HG03439 (cell line): ENCODE data around the gene MASP2.
A peak's percentile ranks its signal among the peaks of the same experiment; 100 is the strongest.
"Not testable (repeated sequence)": the region's sequence is repeated elsewhere in the genome, so short reads cannot be mapped to it uniquely, and the experiment has no call there.

Experiments used
- ATAC-seq: cut with Tn5 transposase; IDR thresholded peaks from one replicate; pipeline ENCODE4 v1.9.1; 2021; ENCODE audit warnings: mild to moderate bottlenecking, moderate library complexity; ENCODE audit not compliant: unreplicated experiment

Gene MASP2

DNA sequence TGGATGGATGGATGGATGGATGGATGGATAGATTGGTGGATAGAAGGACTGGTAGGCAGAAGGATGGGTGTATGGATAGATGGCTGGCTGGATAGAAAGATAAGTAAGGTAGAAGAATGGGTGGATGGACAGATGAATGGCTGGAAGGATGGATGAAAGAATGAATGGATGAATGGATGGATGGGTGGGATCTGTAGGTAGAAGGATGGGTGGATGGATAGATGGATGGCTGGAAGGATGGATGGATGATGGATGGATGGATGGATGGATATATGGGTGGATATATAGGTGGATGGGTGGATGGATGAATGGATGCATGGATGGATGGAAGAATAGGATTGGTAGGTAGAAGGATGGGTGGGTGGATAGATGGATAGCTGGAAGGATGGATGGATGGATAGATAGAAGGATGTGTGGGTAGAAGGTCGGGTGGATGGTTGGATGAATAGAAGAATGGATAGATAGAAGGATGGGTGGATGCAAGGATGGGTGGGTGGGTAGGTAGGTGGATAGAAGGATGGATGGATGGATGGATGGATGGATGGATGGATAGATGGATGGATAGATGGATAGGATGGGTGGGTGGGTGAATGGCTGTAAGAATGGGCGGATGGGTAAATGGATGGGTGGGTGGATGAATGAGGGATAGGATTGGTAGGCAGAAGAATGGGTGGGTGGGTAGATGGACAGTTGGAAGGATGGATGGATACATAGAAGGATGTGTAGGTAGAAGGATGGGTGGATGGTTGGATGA lies 7.5 kb downstream of the MASP2 start:
- no peak for ATAC-seq

DNA sequence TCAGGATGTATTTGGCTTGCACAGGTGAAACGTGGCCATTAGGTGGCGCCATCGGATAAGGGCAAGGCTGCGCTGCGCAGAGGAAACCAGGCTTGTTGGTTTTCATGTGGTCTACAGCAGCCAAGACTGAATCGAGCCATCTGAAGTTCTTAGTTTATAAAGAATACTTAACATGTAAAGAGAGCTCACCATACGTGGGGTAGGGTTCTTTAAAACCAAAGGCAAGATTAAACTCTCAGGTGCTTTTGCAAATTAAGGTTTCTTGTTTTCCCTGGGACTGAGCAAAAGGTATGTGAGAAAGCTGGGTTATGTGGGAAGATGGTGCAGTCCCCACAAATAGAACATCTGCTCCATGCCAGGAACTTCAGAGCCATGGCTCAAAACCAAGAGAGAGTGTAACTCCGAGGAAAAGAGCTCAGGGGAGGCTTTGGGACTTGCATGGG lies 9.3 kb downstream of the MASP2 start:
- ATAC-seq, result no peak

DNA sequence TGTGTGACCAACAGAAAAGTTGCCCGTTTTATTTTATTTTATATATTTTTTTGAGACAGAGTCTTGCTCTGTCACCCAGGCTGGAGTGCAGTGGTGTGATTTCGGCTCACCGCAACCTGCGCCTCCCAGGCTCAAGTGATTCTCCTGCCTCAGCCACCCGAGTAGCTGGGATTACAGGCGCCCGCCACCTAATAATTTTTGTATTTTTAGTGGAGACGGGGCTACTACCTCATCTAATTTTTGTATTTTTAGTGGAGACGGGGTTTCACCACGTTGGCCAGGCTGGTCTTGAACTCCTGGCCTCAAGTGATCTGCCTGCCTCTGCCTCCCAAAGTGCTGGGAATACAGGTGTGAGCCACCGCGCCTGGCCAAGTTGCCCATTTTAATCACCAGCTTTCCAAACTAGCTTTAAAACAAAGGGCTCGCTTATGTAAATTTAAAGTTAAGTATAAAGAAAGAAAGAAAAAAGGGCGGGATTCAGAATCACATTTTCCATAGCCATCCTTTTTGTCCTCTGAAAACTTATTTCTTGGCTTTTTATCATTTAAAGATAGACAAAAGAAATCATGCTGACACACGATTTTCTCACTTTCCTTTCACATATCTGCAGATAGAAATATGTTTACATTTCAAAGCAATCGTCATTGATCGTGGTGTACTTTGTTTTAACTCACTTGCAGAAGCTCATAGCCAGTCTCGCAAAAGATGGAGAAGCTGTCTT lies 9.9 kb downstream of the MASP2 start:
- ATAC-seq, result not testable (repeated sequence)

GRCh38 chr1:11031624-11032262 lies 15.3 kb downstream of the MASP2 start:
- no peak for ATAC-seq

GRCh38 chr1:11030865-11031264 lies 16.2 kb downstream of the MASP2 start:
- ATAC-seq, result no peak

DNA sequence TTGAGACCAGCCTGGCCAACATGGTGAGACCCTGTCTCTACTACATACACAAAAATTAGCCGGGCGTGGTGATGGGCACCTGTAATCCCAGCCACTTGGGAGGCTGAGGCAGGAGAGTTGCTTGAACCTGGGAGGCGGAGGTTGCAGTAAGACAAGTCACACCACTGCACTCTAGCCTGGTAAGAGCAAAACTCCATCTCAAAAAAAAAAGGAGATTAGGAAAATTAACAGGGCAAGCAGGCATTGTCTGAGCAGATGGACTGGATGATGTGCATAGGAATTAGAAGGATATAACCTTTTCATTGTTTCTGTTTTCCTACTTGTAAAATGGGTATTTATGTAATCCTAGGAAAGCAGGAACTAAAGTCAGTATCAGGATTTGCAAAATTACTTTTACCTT lies 19.0 kb downstream of the MASP2 start:
- ATAC-seq, result no peak

DNA sequence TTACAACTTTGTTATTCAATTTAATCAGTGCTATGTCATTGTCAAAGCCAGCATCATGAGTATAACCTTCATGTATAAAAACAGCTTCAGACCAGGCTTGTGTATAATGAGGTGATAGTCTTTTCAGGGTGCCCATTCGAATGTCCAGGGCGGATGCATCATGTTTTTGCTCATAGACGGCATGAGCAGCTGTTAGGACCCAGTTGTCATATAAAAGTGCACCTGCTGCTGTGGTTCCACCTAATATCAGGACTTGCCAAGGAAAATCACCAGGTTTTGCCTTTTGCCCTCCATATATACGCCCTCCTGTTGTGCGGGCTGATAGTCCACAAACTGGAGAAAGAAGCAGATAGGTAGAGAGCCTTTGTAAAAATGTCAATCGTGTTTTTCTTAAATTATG lies 19.7 kb downstream of the MASP2 start:
- no peak for ATAC-seq

DNA sequence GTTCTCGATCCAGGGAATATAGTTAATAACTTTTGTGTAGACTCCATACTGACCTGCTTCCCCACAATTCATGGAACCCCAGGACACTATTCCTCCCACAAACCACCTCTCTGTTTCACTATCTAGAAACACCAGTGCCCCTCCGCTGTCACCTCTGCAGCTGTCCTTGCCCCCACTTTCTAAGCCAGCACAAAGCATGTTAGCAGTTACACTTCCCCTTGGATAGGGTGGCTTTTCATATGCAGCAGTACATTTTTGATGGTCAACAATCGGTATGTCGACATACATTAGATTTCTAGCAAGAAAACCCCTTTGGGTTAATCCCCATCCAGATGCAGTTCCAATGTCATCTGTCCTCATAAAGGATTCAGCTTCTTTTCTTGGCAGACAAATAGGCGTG lies 20.1 kb downstream of the MASP2 start:
- no peak for ATAC-seq

- no peak for ATAC-seq
These were observed 21.0 kb downstream of the MASP2 start for GRCh38 chr1:11026052-11026451.

- ATAC-seq, result no peak
These were observed 21.4 kb downstream of the MASP2 start for GRCh38 chr1:11025618-11026017.

GRCh38 chr1:11024874-11025203 lies 22.2 kb downstream of the MASP2 start:
- no peak for ATAC-seq

- no peak for ATAC-seq
These were observed 22.7 kb downstream of the MASP2 start for GRCh38 chr1:11024154-11024873.

DNA sequence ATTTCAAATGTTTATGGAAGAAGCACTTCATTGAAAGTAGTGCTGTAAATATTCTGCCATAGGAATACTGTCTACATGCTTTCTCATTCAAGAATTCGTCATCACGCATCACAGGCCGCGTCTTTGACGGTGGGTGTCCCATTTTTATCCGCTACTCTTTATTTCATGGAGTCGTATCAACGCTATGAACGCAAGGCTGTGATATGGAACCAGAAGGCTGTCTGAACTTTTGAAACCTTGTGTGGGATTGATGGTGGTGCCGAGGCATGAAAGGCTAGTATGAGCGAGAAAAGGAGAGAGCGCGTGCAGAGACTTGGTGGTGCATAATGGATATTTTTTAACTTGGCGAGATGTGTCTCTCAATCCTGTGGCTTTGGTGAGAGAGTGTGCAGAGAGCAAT lies 23.8 kb downstream of the MASP2 start:
- ATAC-seq, result no peak

DNA sequence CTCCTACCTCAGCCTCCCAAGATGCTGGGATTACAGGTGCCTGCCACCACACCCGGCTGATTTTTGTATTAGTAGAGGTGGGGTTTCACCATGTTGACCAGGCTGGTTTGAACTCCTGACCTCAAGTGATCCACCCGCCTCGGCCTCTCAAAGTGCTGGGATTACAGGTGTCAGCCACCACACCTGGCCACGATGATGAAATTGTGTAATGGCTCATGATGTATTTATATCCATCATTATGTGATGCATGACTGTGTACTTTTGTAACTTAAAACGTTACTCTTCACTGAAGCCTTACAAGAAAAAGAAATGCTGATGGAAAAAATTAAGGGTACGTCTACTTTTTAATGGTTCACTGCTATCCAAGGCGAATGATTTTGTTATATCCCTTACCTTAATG lies 27.1 kb downstream of the MASP2 start:
- no peak for ATAC-seq

- ATAC-seq, result not testable (repeated sequence)
These were observed 27.7 kb downstream of the MASP2 start for GRCh38 chr1:11019358-11019757.

- ATAC-seq, result no peak
These were observed 33.9 kb downstream of the MASP2 start for GRCh38 chr1:11013160-11013531.

DNA sequence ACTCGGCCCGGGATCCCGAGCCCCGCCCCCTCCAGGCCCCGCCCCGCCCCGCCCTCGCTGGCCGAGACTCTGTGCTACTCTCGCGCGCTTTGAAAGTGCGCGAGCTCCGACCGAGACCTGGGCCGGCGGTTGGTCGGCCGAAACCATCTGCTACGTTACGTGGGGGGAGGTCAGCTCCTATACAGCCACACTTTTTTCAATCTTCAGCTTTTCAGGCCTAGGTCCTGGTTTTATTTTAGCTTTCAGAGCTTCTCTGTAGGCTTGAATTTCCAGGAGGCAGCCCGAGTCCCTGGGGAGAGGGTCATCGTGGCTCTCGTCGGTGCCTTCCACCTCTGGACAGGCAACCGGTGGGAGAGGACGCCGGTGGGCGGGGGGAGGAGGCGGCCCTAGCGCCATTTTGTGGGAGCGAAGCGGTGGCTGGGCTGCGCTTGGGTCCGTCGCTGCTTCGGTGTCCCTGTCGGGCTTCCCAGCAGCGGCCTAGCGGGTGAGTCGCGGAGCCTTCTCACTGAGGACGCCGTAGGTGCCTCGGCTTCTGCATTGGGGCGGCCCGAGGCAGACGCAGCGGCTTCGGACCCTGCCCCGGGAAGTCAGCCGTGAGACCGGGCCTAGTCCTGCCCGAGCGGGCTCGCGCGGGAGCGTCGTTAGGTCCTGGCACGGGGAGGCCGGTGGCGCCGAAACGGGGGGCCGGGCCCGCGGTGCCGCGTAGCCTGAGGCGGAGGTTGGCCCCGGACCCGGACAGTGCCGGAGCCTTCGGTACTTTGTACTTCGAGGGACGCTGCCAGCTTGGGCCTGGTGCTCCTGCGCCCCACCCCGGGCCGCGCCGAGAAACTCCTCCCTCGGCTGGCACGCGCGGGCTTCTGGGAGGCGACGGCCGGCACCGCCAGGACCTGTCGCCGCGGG lies 34.5 kb downstream of the MASP2 start, which contains the start of gene TARDBP:
TARDBP (plus strand) TSS at position 395 of the 900 bp plus-strand sequence. CDS start 1,074 bp downstream, outside the sequence.
- peak; percentile 94 for ATAC-seq

- ATAC-seq, result no peak
These were observed 46.5 kb downstream of the MASP2 start for GRCh38 chr1:11000526-11000925.

DNA sequence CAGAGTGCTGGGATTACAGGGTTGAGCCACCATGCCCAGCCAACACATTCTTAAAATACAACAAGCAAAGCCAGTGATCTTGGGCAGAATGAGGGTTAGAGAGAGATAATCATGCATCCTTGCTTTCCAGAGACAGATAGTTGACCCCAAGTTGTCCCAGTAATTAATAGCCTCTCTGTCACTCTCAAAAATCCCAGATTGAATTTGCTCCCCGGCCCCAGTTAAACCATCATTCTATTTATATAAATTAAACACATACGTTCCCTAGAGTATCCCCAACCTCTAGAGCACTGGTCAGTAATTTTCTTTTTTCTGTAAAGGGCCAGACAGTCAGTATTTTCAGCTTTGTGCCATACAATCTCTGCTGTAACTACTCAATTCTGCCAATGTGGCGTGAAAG lies 50.9 kb downstream of the MASP2 start:
- no peak for ATAC-seq

DNA sequence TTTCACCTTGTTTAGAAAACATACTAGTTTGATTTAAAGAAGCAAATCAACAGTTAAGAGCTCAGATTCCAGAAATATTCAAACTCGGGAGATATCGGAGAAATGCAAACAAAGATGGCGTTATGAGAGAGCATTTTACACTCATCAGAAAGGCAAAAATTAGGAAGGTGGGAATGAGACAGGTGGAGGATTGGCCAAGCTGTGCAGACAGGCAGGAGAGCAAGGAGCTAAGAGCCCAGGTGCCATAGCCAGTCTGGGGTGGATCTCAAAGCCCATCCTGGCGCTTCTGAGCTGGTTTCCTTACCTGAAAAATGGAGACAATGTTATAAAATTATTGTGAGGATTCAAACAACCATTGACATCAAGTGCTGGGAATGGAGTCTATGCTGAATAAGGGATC lies 54.2 kb downstream of the MASP2 start:
- ATAC-seq, result no peak
